Measurements from ENCODE around the gene ABHD12. TPM values are rescaled to one million over a fixed set of nuclear protein-coding genes. Genes with fewer than 3 reads are reported as not detected.
"Not testable (repeated sequence)": the region's sequence is repeated elsewhere in the genome, so short reads cannot be mapped to it uniquely, and the experiment has no call there.

ABHD12 gene
- polyA plus RNA-seq, 1 donor = 45.8 TPM

DNA sequence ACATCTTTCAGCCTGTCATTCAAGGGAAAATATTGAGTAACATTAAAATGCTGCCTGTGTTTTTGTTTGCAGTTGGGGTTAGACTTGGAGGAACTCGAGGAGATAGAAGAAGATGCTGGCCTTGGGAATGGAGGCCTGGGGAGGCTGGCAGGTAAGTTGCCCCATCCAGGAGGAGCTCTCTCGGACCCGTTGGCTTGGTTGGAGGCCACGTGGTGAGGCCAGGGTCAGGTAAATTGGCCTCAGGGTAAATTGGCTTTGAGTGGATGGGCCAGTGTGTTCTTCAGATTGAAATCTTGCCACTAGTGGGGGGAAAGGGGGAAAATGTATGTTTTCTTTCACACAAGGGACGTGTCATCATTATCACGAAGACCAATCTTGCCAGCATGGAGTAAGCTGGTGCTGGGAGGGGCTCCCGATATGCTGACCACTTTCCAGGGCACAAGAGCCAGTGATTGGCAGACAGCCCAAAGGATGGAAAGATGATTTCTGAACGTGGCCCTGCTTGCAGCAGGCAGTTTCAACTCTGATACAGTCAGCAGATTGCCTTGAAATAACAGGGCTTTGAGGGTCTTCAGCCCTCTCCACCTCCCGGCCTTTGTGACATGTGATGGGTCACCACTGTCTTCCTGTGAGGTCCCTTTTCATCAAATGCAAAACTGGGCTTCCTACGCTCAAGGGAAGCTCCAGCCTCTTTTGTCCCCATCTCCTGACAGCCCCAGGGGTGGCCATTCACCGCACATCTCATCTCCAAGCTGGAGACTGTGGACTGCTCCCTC is 121.4 kb downstream of the ABHD12 start:
- Histone ChIP-seq H3K36me3 (ENCODE audit: control insufficient read depth, insufficient read depth, low read length) (peaks cover 47% of the 10 kb centered on the region), H3K9me3 (ENCODE audit: control insufficient read depth, low read depth, low read length) (no peaks in the 10 kb centered on the region), H3K4me3 (ENCODE audit: low read length) (no peak overlapping the region), H3K27ac (ENCODE audit: low read length) (no peak overlapping the region), H3K4me1 (ENCODE audit: control insufficient read depth, insufficient read depth, low read length) (no peaks in the 10 kb centered on the region), H3K27me3 (ENCODE audit: control insufficient read depth, insufficient read depth, low read length) (no peaks in the 10 kb centered on the region)
- no peak for DNase-seq
- no CpG with 5 or more reads among the region's 11 CpGs for WGBS (ENCODE audit: insufficient coverage, low lambda C conversion rate)

DNA sequence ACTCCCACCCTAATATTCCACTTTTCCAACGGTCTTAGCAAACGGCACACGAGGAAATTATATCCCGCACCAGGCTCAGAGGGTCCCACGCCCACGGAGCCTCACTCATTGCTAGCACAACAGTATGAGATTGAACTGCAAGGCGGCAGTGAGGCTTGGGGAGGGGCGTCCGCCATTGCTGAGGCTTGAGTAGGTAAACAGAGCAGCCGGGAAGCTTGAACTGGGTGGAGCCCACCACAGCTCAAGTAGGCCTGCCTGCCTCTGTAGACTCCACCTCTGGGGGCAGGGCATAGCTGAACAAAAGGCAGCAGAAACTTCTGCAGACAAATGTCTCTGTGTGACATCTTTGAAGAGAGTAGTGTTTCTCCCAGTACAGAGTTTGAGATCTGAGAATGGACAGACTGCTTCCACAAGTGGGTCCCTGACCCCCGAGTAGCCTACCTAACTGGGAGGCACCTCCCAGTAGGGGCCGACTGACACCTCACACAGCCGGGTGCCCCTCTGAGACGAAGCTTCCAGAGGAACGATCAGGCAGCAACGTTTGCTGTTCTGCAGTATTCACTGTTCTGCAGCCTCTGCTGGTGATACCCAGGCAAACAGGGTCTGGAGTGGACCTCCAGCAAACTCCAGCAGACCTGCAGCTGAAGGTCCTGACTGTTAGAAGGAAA is 129.7 kb downstream of the ABHD12 start:
- H3K4me1 ChIP-seq (ENCODE audit: control insufficient read depth, insufficient read depth, low read length) = peaks cover 15% of the 10 kb centered on the region
- not testable (repeated sequence) for H3K27ac ChIP-seq (ENCODE audit: low read length); H3K36me3 ChIP-seq (ENCODE audit: control insufficient read depth, insufficient read depth, low read length); H3K9me3 ChIP-seq (ENCODE audit: control insufficient read depth, low read depth, low read length); H3K27me3 ChIP-seq (ENCODE audit: control insufficient read depth, insufficient read depth, low read length); DNase-seq; H3K4me3 ChIP-seq (ENCODE audit: low read length)
- no CpG with 5 or more reads among the region's 16 CpGs for WGBS (ENCODE audit: insufficient coverage, low lambda C conversion rate)

DNA sequence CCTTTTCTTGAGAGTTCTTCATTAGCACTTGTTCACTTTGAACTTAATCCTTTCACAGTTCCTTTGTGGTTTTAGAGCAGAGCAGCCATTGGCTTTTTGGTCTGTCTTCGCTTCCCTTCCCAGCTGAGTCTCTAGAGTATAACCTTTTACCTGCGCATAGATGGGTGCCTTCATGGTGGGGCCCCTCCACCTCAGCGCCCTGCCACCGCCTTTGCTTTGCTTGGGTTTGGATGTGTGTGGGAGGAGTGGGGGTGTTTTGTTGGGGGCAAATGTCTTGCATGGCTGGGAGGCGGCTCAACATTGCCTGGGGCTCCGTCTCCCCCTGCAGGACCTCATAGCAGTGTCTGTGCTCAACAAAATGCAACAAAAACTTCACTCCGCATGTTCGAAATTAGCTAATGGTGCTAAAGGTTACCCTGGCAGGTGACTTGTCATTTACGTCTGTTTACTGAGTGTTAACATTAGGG is 130.8 kb downstream of the ABHD12 start:
- peaks cover 13% of the 10 kb centered on the region for H3K36me3 ChIP-seq (ENCODE audit: control insufficient read depth, insufficient read depth, low read length)
- peaks cover 15% of the 10 kb centered on the region for H3K4me1 ChIP-seq (ENCODE audit: control insufficient read depth, insufficient read depth, low read length)
- H3K4me3 ChIP-seq (ENCODE audit: low read length) = no peak overlapping the region
- H3K27me3 ChIP-seq (ENCODE audit: control insufficient read depth, insufficient read depth, low read length) = no peaks in the 10 kb centered on the region
- H3K9me3 ChIP-seq (ENCODE audit: control insufficient read depth, low read depth, low read length) = no peaks in the 10 kb centered on the region
- DNase-seq = peak; percentile 79 to 92
- H3K27ac ChIP-seq (ENCODE audit: low read length) = peak overlapping the region; percentile 43
- 0% methylated on average over 1 of the region's 9 CpGs for WGBS (ENCODE audit: insufficient coverage, low lambda C conversion rate)

DNA sequence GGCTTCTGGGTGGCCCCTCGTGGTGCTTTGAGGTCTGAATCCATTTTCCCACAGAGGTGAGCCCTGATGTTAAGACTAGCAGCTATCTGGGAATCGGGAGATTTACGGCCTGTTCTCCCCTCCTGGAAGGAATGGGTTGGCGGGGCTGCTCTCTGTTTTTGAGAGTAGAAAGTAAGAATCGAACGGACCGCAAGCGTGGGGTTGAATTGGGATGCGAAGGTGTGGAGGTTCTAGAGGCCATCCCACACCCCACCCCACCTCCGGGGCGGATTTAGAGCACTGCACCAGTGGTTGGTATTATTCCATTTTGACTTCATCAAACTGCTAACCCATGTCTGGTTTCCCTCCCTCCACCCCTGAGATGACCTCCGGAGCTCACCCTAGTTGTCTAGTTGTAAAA is 131.3 kb downstream of the ABHD12 start:
- no peaks in the 10 kb centered on the region for H3K27me3 ChIP-seq (ENCODE audit: control insufficient read depth, insufficient read depth, low read length)
- H3K27ac ChIP-seq (ENCODE audit: low read length) = peak overlapping the region; percentile 43
- WGBS (ENCODE audit: insufficient coverage, low lambda C conversion rate) = no CpG with 5 or more reads among the region's 12 CpGs
- H3K4me3 ChIP-seq (ENCODE audit: low read length) = no peak overlapping the region
- no peak for DNase-seq
- peaks cover 15% of the 10 kb centered on the region for H3K4me1 ChIP-seq (ENCODE audit: control insufficient read depth, insufficient read depth, low read length)
- H3K9me3 ChIP-seq (ENCODE audit: control insufficient read depth, low read depth, low read length) = no peaks in the 10 kb centered on the region
- H3K36me3 ChIP-seq (ENCODE audit: control insufficient read depth, insufficient read depth, low read length) = peaks cover 13% of the 10 kb centered on the region

DNA sequence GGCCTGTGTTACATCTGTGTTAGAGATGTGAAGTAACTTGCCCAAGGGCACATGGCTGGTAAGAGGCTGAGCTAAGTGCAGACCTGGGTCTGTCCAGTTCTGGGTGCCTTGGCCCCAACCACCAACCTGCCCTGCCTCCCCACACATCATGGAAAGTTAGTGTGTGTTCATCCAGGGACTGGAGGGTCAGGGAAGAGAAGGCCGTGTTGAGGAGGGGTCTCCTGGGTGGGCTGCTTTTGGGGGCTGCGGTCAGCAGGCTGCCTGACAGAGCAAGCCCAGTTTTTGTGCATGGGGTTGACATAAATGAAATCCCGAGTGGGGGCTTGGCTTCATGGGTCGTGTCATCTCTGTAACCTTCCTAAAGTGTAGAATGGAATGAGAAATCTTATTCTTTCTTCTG is 131.8 kb downstream of the ABHD12 start:
- no peaks in the 10 kb centered on the region for H3K27me3 ChIP-seq (ENCODE audit: control insufficient read depth, insufficient read depth, low read length)
- no peak overlapping the region for H3K4me3 ChIP-seq (ENCODE audit: low read length)
- 100% methylated on average over 1 of the region's 4 CpGs for WGBS (ENCODE audit: insufficient coverage, low lambda C conversion rate)
- peaks cover 16% of the 10 kb centered on the region for H3K4me1 ChIP-seq (ENCODE audit: control insufficient read depth, insufficient read depth, low read length)
- H3K9me3 ChIP-seq (ENCODE audit: control insufficient read depth, low read depth, low read length) = no peaks in the 10 kb centered on the region
- no peak overlapping the region for H3K27ac ChIP-seq (ENCODE audit: low read length)
- peaks cover 13% of the 10 kb centered on the region for H3K36me3 ChIP-seq (ENCODE audit: control insufficient read depth, insufficient read depth, low read length)
- DNase-seq = no peak

DNA sequence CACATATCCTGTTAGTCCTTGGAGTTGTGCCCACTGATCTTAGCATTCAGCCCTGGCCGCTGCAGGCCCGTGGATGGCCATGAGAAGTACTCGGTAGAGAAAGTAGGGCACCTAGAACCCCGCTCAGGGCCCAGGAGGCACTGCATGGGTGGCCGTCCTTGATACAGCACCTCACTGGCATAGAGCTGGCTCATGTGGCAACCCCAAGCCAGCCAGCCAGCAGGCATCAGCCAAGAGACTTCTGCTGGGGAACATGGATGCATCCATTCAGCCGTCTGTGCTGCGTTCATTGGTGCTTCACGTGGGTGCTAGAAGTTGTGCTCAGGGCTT is 132.2 kb downstream of the ABHD12 start:
- H3K27me3 ChIP-seq (ENCODE audit: control insufficient read depth, insufficient read depth, low read length) = no peaks in the 10 kb centered on the region
- H3K4me3 ChIP-seq (ENCODE audit: low read length) = no peak overlapping the region
- peaks cover 20% of the 10 kb centered on the region for H3K4me1 ChIP-seq (ENCODE audit: control insufficient read depth, insufficient read depth, low read length)
- no peak for DNase-seq
- no CpG with 5 or more reads among the region's 8 CpGs for WGBS (ENCODE audit: insufficient coverage, low lambda C conversion rate)
- peaks cover 13% of the 10 kb centered on the region for H3K36me3 ChIP-seq (ENCODE audit: control insufficient read depth, insufficient read depth, low read length)
- no peak overlapping the region for H3K27ac ChIP-seq (ENCODE audit: low read length)
- no peaks in the 10 kb centered on the region for H3K9me3 ChIP-seq (ENCODE audit: control insufficient read depth, low read depth, low read length)

DNA sequence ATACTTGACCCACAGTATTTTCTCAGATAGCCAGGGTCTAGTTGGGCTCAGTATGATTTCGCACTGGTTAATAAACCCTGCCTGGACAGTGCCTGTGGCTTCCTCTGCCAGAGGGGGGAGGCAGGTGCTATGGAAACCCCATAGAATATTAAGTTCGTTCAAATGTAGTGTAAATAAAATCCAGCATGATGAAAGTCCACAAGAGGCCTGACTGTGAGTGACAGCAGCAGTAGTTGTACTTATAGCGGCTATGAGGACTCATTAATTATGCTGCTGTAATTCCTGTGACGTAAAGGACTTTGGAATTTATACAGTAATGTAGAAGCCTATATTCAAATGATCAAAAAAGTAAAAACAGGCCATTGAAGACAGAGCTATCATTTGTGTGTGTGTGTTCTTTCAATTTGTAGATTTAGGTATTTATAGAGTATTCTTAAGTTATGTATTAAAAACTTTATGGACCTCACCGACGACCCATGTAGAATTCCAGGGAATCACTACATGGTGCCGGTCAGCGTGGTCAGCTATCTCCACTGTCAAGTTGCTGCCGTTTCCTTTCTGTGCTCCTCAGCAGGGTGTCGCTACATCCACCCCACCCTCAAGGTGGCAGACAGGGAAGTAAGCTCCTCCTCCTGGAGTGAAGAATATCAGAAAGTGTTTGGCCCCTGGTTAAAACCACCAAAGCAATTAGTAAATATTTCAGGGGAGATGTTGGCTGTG is 132.7 kb downstream of the ABHD12 start:
- Histone ChIP-seq H3K27ac (ENCODE audit: low read length) (no peak overlapping the region), H3K4me1 (ENCODE audit: control insufficient read depth, insufficient read depth, low read length) (peaks cover 23% of the 10 kb centered on the region)

DNA sequence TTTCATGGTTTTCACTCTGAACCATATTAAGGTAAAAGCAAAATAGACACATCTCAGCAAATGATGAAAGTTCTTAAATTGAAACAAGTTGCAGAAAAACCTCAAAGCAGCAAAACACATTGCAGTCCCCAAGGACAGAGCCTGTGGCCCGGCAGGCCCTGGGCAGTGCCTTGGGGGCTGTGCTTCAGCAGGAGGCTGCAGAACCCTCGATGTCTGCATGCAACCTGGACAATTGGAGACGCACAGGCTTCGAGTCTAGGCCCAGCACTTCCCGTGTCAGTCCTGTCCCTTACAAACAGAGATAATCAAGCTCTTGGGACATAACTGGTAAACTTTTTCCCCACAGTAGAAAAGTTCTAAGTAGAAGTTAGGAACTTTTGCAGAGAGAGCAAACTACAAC is 133.5 kb downstream of the ABHD12 start:
- DNase-seq = no peak
- peaks cover 13% of the 10 kb centered on the region for H3K36me3 ChIP-seq (ENCODE audit: control insufficient read depth, insufficient read depth, low read length)
- no CpG with 5 or more reads among the region's 5 CpGs for WGBS (ENCODE audit: insufficient coverage, low lambda C conversion rate)
- no peak overlapping the region for H3K4me3 ChIP-seq (ENCODE audit: low read length)
- peaks cover 28% of the 10 kb centered on the region for H3K4me1 ChIP-seq (ENCODE audit: control insufficient read depth, insufficient read depth, low read length)
- no peaks in the 10 kb centered on the region for H3K9me3 ChIP-seq (ENCODE audit: control insufficient read depth, low read depth, low read length)
- H3K27ac ChIP-seq (ENCODE audit: low read length) = no peak overlapping the region
- no peaks in the 10 kb centered on the region for H3K27me3 ChIP-seq (ENCODE audit: control insufficient read depth, insufficient read depth, low read length)

More for the DNA sequence above, 132.7 kb downstream of the ABHD12 start:
- DNase-seq = peak in 1 of 2 donors; percentile 71
- Histone ChIP-seq H3K36me3 (ENCODE audit: control insufficient read depth, insufficient read depth, low read length) (peaks cover 13% of the 10 kb centered on the region), H3K9me3 (ENCODE audit: control insufficient read depth, low read depth, low read length) (no peaks in the 10 kb centered on the region), H3K4me3 (ENCODE audit: low read length) (no peak overlapping the region), H3K27me3 (ENCODE audit: control insufficient read depth, insufficient read depth, low read length) (no peaks in the 10 kb centered on the region)
- WGBS (ENCODE audit: insufficient coverage, low lambda C conversion rate) = 33% methylated on average over 1 of the region's 10 CpGs

DNA sequence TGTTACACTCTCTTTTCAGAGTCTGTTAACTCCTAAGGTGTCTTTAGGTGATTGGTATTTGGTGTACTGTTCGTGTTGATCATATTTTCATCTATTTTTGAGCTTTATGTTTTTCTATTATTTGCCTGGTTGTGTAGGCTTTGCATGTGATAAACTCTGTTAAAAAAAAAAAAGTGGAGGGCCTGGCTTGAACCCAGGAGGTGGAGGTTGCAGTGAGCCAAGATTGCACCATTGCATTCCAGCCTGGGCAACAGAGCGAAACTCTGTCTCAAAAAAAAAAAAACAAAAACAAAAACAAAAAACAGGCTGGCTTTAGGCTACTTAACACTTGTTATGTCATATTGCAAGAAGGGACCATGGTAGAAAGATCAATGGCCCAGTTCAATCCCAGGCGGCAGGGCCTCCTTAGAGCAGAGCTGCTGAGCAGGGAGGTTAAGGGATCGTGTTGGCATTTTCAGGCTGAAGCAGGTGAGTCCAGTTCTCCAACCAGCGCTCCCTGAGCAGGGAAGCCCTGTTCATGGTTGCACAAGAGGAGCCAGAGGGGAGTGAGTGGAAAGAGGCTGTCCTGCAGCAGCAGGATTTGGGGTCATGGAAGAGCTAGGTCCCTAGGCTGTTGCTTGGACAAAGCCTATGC is 134.3 kb downstream of the ABHD12 start:
- Histone ChIP-seq H3K27ac (ENCODE audit: low read length) (no peak overlapping the region), H3K4me3 (ENCODE audit: low read length) (no peak overlapping the region), H3K4me1 (ENCODE audit: control insufficient read depth, insufficient read depth, low read length) (peaks cover 31% of the 10 kb centered on the region), H3K27me3 (ENCODE audit: control insufficient read depth, insufficient read depth, low read length) (no peaks in the 10 kb centered on the region), H3K9me3 (ENCODE audit: control insufficient read depth, low read depth, low read length) (no peaks in the 10 kb centered on the region), H3K36me3 (ENCODE audit: control insufficient read depth, insufficient read depth, low read length) (peaks cover 13% of the 10 kb centered on the region)
- 86% methylated on average over 1 of the region's 5 CpGs for WGBS (ENCODE audit: insufficient coverage, low lambda C conversion rate)
- DNase-seq = no peak

DNA sequence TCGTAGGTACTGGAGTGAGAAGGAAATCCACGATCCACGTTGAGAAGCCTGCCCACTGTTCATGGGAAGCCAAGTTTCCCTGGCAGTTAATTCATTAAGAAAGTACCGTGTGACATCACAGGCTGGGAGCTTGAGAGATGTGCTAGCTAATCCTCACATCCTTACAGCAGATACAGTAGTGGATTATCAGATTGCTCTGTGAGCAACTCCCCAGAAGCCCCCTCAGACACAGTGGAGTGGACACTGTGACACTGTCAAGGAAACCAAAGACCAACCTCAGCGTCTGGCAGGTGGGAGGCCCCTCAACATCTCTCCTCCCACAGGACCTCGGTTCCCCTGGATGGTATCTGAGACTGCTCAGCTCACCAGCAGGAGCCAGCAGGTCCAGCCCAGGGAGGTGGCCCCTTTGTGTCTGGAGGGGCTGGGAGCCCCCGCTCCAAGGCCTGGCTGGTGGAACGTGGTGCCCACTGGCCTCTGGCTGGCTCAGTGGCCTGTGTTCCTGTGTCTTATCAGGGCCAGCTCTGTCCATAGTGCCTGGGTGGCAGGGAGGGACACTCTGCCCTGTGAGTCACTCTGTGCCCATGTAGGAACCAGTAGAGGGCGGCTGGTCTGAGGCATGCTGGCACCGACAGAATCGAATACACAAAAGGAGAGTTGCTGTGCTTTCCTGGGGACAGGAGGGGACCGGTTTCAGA is 135.5 kb downstream of the ABHD12 start:
- H3K27me3 ChIP-seq (ENCODE audit: control insufficient read depth, insufficient read depth, low read length) = no peaks in the 10 kb centered on the region
- DNase-seq = no peak
- peaks cover 29% of the 10 kb centered on the region for H3K4me1 ChIP-seq (ENCODE audit: control insufficient read depth, insufficient read depth, low read length)
- no peak overlapping the region for H3K27ac ChIP-seq (ENCODE audit: low read length)
- H3K36me3 ChIP-seq (ENCODE audit: control insufficient read depth, insufficient read depth, low read length) = peaks cover 11% of the 10 kb centered on the region
- no peaks in the 10 kb centered on the region for H3K9me3 ChIP-seq (ENCODE audit: control insufficient read depth, low read depth, low read length)
- no peak overlapping the region for H3K4me3 ChIP-seq (ENCODE audit: low read length)
- no CpG with 5 or more reads among the region's 12 CpGs for WGBS (ENCODE audit: insufficient coverage, low lambda C conversion rate)

Measured in large intestine (tissue), 3 donors.